ENCODE results near the gene FOXI2. TPM values are rescaled to one million over a fixed set of nuclear protein-coding genes. Genes with fewer than 3 reads are reported as not detected.

The FOXI2 gene
- total and polyA plus RNA-seq, 7 experiments from 2014 or later = 0.24 TPM; not detected in 6

Other genes starting within 250 kb of the FOXI2 start
- gene NPS, start 187.9 kb upstream of the FOXI2 start, total RNA-seq = not detected
- not detected for gene NPS, start 187.9 kb upstream of the FOXI2 start, polyA plus RNA-seq
- gene CLRN3, start 155.8 kb downstream of the FOXI2 start, total RNA-seq = not detected
- gene CLRN3, start 155.8 kb downstream of the FOXI2 start, polyA plus RNA-seq = not detected
- gene PTPRE, start 169.9 kb downstream of the FOXI2 start, total RNA-seq = 100 to 1,000 TPM in 1 of 5 experiments, 10 to 100 TPM in 4; 25.4 to 237 (median 29.1) TPM
- 1 to 10 TPM; 6.6 to 9.4 TPM for gene PTPRE, start 169.9 kb downstream of the FOXI2 start, polyA plus RNA-seq